ENCODE results near the gene S1PR5.

GRCh38 chr19:10468133-10468532, 49.1 kb downstream of the S1PR5 start:
- TF ChIP-seq, protein P1, sequence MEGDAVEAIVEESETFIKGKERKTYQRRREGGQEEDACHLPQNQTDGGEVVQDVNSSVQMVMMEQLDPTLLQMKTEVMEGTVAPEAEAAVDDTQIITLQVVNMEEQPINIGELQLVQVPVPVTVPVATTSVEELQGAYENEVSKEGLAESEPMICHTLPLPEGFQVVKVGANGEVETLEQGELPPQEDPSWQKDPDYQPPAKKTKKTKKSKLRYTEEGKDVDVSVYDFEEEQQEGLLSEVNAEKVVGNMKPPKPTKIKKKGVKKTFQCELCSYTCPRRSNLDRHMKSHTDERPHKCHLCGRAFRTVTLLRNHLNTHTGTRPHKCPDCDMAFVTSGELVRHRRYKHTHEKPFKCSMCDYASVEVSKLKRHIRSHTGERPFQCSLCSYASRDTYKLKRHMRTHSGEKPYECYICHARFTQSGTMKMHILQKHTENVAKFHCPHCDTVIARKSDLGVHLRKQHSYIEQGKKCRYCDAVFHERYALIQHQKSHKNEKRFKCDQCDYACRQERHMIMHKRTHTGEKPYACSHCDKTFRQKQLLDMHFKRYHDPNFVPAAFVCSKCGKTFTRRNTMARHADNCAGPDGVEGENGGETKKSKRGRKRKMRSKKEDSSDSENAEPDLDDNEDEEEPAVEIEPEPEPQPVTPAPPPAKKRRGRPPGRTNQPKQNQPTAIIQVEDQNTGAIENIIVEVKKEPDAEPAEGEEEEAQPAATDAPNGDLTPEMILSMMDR (conservative IDR thresholded peaks at IDR 0.05; ENCODE audit: low read depth, low read length): no peak
- TF ChIP-seq EZH2 (IDR thresholded peaks at IDR 0.05; ENCODE audit: low read length, unreplicated experiment) (no peak), EZH2phosphoT487 (IDR thresholded peaks at IDR 0.05; ENCODE audit: borderline replicate concordance, low read length) (no peak)

Data from PC-3 (cell line).